Kidney epithelial cell (primary cell): ENCODE data around the gene MLLT6. TPM values are rescaled to one million over a fixed set of nuclear protein-coding genes. Genes with fewer than 3 reads are reported as not detected.

Experiments
- DNase-seq: peaks from one replicate; pipeline ENCODE4 v3.0.0-alpha.2; 2010; ENCODE audit warnings: low read depth
- H3K27me3 ChIP-seq: 2 replicates; pipeline ENCODE4 v1.6.0; 2011; ENCODE audit warnings: low read length; ENCODE audit not compliant: control insufficient read depth, insufficient read depth
- H3K36me3 ChIP-seq: 2 replicates; pipeline ENCODE4 v1.5.1; 2011; ENCODE audit warnings: low read length; ENCODE audit not compliant: control insufficient read depth, insufficient read depth
- H3K4me3 ChIP-seq: 2 replicates; pipeline ENCODE4 v1.5.1; 2011; ENCODE audit warnings: low read depth, mild to moderate bottlenecking, control low read depth, low read length
- CTCF ChIP-seq: IDR thresholded peaks from 2 replicates; pipeline ENCODE4 v1.5.1; 2011; ENCODE audit warnings: mild to moderate bottlenecking, moderate library complexity, low read length, control low read depth, inconsistent platforms; ENCODE audit not compliant: insufficient read depth, poor library complexity, severe bottlenecking
- total RNA-seq: library from RNA; depleted of rRNA; stranded (reverse); fragments of >200 nt; gene quantifications from 2 replicates; pipeline ENCODE4 v1.2.3, GENCODE V29; 2015

Gene MLLT6
- total RNA-seq, 1 donor from 2014 or later, result 42.7 TPM

- no peak overlapping the region for H3K4me3 ChIP-seq
- no peak for TF ChIP-seq CTCF
- DNase-seq, result no peak
Measured at GRCh38 chr17:38660097-38661025, 44.7 kb upstream of the MLLT6 start.

GRCh38 chr17:38663125-38663751 lies 41.8 kb upstream of the MLLT6 start:
- TF ChIP-seq CTCF, result peak; percentile 93
- no peak overlapping the region for H3K4me3 ChIP-seq
- peak; percentile 7 for DNase-seq
- H3K27me3 ChIP-seq, result peaks cover 11% of the 10 kb centered on the region
- H3K36me3 ChIP-seq, result no peaks in the 10 kb centered on the region

More at GRCh38 chr17:38660097-38661025, 44.7 kb upstream of the MLLT6 start:
- Histone ChIP-seq H3K36me3 (no peaks in the 10 kb centered on the region), H3K27me3 (peaks cover 22% of the 10 kb centered on the region)

GRCh38 chr17:38663964-38664644 lies 41.0 kb upstream of the MLLT6 start:
- Histone ChIP-seq H3K4me3 (no peak overlapping the region), H3K36me3 (no peaks in the 10 kb centered on the region), H3K27me3 (peaks cover 11% of the 10 kb centered on the region)
- no peak for DNase-seq
- TF ChIP-seq CTCF, result no peak

DNA sequence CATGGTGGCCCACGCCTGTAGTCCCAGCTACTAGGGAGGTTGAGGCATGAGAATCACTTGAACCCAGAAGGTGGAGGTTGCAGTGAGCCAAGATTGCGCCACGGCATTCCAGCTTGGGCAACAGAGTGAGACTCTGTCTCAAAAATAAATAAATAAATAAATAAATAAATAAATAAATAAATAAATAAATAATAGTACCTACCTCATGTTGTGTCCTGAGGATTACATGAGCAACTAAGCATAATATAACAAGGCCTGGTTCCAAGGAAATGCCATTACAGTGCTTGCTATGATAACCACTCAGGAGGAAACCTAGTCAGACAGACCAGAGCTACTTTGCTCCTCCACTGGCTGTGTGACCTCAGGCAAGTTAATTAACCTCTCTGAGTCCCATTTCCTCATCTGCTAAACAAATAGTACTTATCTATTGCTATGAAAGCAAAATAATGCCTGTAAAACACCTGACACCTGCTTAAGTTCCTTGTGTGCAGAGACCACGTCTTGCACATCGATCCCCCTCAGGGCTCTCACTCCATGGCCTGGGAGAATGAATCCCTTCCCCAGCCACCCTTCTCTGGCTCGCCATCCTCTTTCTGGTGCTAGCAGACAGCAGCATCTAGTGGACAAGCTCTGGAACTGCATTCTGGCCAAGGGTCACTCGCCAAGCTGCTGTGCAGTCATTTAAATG lies 37.8 kb upstream of the MLLT6 start:
- Histone ChIP-seq H3K27me3 (peaks cover 37% of the 10 kb centered on the region), H3K36me3 (no peaks in the 10 kb centered on the region), H3K4me3 (no peak overlapping the region)
- peak; percentile 5 for DNase-seq
- TF ChIP-seq CTCF, result peak; percentile 100

- TF ChIP-seq CTCF, result no peak
- Histone ChIP-seq H3K4me3 (no peak overlapping the region), H3K27me3 (peaks cover 42% of the 10 kb centered on the region), H3K36me3 (no peaks in the 10 kb centered on the region)
- DNase-seq, result no peak
Measured at GRCh38 chr17:38667787-38668122, 37.3 kb upstream of the MLLT6 start.
